ENCODE results near the gene OXER1.
"Not testable (repeated sequence)": the region's sequence is repeated elsewhere in the genome, so short reads cannot be mapped to it uniquely, and the experiment has no call there.

The OXER1 gene

GRCh38 chr2:42752314-42752713 lies 11.6 kb downstream of the OXER1 start:
- DNase-seq: no peak

- no peak for DNase-seq
Observed at GRCh38 chr2:42748840-42749239, 15.1 kb downstream of the OXER1 start.

DNA sequence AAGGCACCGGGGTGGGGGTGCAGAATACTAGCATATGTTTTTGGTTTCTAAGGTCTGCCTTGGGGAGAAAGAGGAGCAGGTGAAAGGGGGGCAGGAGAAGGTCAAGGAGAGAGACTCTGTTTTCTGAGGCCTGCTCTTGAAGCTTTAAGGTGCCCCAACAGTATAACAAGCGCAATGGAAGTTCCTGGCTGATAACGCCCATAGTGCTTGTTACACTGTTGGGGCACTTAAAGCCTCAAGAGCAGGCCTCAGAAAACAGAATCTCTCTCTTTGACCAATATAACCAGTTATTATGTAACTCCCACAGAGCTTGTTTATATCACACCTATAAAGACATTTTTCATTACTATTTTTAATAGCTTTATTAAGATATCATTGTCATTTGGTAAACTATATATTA lies 16.5 kb downstream of the OXER1 start:
- no peak for DNase-seq

DNA sequence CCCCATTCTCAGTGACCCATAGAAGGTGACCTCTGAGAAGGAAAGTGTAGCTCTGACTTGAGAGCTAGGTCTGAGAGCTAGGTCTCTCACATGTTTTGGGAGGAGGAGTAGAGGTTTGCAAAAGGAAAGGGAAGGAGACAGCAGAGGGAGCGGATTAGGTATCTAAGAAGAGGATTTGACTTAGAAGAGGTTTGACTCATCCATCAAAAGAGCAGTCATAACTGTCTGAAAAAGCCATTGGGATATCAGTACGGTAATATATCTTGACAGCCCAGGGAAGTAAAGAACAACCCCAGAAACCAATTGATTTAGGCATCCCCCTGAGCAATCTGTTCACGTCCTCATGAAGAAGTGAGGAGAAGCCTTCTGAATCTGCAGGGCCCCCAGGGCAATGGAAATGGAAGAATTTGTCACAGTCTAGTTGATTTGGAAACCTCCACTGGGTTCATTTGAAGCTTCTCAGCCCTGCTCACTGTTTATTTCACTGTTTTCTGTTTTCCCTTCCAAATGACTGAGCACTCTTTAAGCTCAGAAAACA lies 19.3 kb downstream of the OXER1 start:
- DNase-seq: no peak

DNA sequence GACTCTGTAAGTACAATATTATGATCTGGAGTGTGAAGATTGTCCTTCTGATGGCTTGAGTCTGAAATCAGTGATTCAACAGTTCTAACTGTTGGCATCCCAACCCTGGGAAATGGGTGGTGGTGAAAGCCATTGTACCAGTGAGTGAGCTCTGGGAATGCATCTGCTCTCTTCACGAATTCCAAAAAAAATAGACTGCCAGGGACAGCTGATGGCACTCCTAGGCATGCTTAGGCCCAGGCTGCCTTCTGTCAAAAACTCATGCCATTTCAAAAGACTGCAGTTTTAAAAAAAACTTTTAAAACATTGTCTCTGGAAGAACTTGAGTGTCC lies 20.3 kb downstream of the OXER1 start:
- no peak for DNase-seq

DNA sequence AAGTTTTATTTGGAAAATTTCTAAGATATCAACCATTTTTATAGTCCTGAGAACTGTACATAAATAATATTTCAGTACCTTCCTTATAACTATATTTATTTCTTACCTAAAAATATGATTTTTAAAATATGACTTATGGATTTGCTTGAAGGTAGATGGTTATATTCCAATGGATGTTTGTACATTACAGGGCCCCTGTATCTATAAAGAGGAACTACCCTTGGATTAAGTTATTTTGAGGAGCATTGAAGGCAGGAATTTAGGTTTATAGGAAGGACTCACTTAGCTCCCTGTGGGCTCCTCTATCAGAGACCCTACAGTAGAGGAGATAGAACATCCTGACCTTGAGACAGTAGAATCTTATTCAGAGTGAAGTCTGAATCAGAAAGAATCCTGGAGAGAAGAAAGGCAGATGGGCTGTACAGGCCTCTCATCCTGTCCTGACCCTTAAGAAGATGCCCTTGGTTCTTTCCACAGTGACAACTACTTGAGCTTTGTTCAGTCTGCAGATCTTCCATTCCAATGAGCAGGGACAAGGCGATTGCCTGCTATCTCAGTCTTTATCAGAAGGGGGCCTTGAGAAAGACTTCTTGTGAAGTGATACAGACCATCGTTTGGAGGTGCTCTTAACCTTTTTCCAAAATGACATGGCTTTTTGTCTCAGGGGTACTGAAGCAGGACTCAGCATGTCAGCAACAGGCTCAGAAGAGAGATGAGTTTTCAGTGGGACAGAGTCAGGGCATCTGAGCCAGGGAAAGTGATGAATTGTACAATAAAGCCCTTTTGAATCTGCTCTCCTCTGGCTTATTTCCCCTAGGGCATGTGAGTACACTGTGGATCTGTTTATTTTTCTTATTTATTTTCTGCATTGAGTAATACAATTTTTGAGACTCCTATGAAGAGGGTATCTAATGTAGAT lies 20.9 kb downstream of the OXER1 start:
- DNase-seq: no peak

GRCh38 chr2:42741140-42741539 lies 22.8 kb downstream of the OXER1 start:
- peak in 1 of 5 experiments; percentile 23 for DNase-seq

- DNase-seq: no peak
Observed at GRCh38 chr2:42736598-42737322, 27.2 kb downstream of the OXER1 start.

DNA sequence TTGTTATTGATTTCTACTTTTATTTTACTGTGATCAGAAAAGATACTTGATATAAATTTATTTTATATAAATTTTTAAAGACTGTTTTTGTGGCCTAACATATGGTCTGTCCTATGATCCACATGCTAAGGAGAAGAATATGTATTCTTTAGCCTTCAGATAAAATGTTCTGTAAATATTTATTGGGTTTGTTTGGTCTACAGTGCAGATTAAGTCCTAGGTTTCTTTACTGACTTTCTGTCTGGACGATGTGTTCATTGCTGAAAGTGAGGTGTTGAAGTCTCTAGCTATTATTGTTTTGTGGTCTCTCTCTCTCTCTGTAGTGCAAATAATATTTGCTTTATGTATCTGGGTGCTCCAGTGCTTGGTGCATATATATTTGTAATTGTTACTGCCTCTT lies 30.1 kb downstream of the OXER1 start:
- no peak for DNase-seq

GRCh38 chr2:42731316-42731715 lies 32.6 kb downstream of the OXER1 start:
- not testable (repeated sequence) for DNase-seq

- no peak for DNase-seq
Observed at GRCh38 chr2:42726680-42727079, 37.3 kb downstream of the OXER1 start.

GRCh38 chr2:42725657-42726056 lies 38.3 kb downstream of the OXER1 start:
- DNase-seq: no peak

DNA sequence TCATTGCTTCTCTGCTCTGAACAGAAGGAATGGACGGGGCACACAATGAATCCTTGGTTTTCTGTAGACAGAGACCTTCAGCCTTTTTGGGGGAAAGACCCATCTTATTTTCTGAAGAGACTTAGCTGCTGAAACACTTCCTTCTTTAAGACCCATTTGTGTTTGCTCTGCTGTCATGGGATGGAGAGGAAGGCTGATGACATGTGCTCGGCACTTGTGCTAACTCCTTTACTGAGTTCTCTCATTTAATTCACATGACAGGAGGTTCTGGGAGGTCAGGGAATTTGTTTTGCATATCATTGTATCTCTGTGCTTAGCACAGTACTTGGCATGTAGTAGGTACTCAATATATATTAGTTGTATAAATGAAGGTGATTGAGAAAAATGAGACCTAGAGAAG lies 39.0 kb downstream of the OXER1 start:
- no peak for DNase-seq

GRCh38 chr2:42723465-42723864 lies 40.5 kb downstream of the OXER1 start:
- DNase-seq: no peak

GRCh38 chr2:42722320-42723190 lies 41.4 kb downstream of the OXER1 start:
- peak in 1 of 5 experiments; percentile 92 for DNase-seq

DNA sequence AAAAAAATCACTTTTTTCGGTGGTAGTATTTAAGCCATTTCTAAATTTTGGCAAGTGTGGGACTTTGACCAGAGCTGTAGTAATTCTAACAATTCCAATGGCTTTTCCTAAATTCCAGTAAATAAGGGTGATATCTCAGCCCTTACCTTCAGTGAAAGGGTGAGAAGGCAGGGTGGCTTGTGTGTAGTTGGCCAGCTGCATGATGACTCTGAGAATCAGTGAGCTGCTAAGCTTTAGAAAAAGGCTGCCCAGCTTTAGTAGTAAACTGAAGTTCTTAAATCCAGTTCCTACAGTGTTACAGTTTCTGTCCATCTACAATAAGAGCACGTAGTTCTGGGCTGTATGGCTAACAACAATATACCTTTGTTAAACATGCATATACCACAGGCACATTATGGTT lies 42.0 kb downstream of the OXER1 start:
- no peak for DNase-seq

- no peak for DNase-seq
Observed at GRCh38 chr2:42714686-42715085, 49.2 kb downstream of the OXER1 start.

- DNase-seq: peak in 1 of 5 experiments; percentile 34
Observed at GRCh38 chr2:42713920-42714319, 50.0 kb downstream of the OXER1 start.

DNA sequence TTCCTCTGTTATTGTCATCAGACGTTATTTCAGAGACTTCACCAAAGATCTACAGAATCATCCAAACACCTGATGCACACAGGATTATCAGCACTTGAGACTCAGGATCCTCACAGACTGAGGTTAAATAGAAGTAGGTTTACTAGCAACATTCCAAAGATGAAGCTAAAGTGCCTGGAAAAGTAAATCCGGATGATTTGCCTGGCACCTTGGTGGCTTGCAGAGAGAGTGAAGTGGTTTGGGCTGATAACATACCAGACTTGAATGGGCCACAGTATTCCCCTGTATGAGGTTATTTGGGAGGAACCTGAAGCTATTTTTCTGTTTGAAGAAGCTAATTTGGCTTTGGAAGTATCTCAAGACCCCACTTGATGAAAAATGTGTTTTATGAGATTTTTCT lies 51.0 kb downstream of the OXER1 start:
- no peak for DNase-seq
